ENCODE data around the gene ECHDC3.

The ECHDC3 gene

GRCh38 chr10:11804336-11804735, 62.2 kb downstream of the ECHDC3 start:
- no peak for DNase-seq
- ATAC-seq = no peak
- no peaks in the 10 kb centered on the region for H3K9me3 Mint-ChIP-seq
- H3K4me1 Mint-ChIP-seq = no peaks in the 10 kb centered on the region
- no peak overlapping the region for H3K27ac Mint-ChIP-seq
- no peak overlapping the region for H3K4me3 Mint-ChIP-seq
- peaks cover 37% of the 10 kb centered on the region for H3K27me3 Mint-ChIP-seq

GRCh38 chr10:11805792-11806191, 63.6 kb downstream of the ECHDC3 start:
- H3K4me1 Mint-ChIP-seq = no peaks in the 10 kb centered on the region
- ATAC-seq (no peak), DNase-seq (no peak)
- H3K27me3 Mint-ChIP-seq = peaks cover 37% of the 10 kb centered on the region
- H3K9me3 Mint-ChIP-seq = no peaks in the 10 kb centered on the region
- H3K4me3 Mint-ChIP-seq = no peak overlapping the region
- no peak overlapping the region for H3K27ac Mint-ChIP-seq

GRCh38 chr10:11806706-11807105, 64.5 kb downstream of the ECHDC3 start:
- H3K4me3 Mint-ChIP-seq = no peak overlapping the region
- no peak for DNase-seq
- peaks cover 37% of the 10 kb centered on the region for H3K27me3 Mint-ChIP-seq
- H3K4me1 Mint-ChIP-seq = no peaks in the 10 kb centered on the region
- no peaks in the 10 kb centered on the region for H3K9me3 Mint-ChIP-seq
- H3K27ac Mint-ChIP-seq = no peak overlapping the region
- ATAC-seq = no peak

- no peaks in the 10 kb centered on the region for H3K9me3 Mint-ChIP-seq
- no peaks in the 10 kb centered on the region for H3K4me1 Mint-ChIP-seq
- ATAC-seq (no peak), DNase-seq (no peak)
- no peak overlapping the region for H3K27ac Mint-ChIP-seq
- no peak overlapping the region for H3K4me3 Mint-ChIP-seq
- H3K27me3 Mint-ChIP-seq = peaks cover 29% of the 10 kb centered on the region
Observed at GRCh38 chr10:11808808-11809207, 66.6 kb downstream of the ECHDC3 start.

GRCh38 chr10:11810313-11810766, 68.2 kb downstream of the ECHDC3 start:
- H3K4me3 Mint-ChIP-seq = no peak overlapping the region
- no peak for ATAC-seq
- no peaks in the 10 kb centered on the region for H3K4me1 Mint-ChIP-seq
- H3K9me3 Mint-ChIP-seq = no peaks in the 10 kb centered on the region
- peaks cover 26% of the 10 kb centered on the region for H3K27me3 Mint-ChIP-seq
- no peak overlapping the region for H3K27ac Mint-ChIP-seq
- no peak for DNase-seq

- Mint-ChIP-seq H3K4me1 (no peaks in the 10 kb centered on the region), H3K27ac (peak overlapping the region in 1 of 2 donors; percentile 42), H3K9me3 (no peaks in the 10 kb centered on the region), H3K27me3 (peaks cover 20% of the 10 kb centered on the region), H3K4me3 (no peak overlapping the region)
- ATAC-seq = no peak
- DNase-seq = no peak
Observed at GRCh38 chr10:11810973-11811372, 68.8 kb downstream of the ECHDC3 start.

GRCh38 chr10:11813177-11813576, 71.0 kb downstream of the ECHDC3 start:
- Mint-ChIP-seq H3K9me3 (no peaks in the 10 kb centered on the region), H3K4me1 (no peaks in the 10 kb centered on the region), H3K27ac (no peak overlapping the region), H3K4me3 (no peak overlapping the region), H3K27me3 (peaks cover 10% of the 10 kb centered on the region)
- no peak for DNase-seq
- no peak for ATAC-seq
